Caco-2 (cell line): Measurements from ENCODE around the gene RAB22A. TPM values are rescaled to one million over a fixed set of nuclear protein-coding genes. Genes with fewer than 3 reads are reported as not detected.

Source experiments
- BruUV-seq: library from RNA; stranded (reverse); fragments of 400-500 nt; replicated peaks from 2 replicates; lab custom pipeline; 2021; lab: Mats Ljungman, UMichigan
- CTCF ChIA-PET: fragments of 300-600 bp; sonication (Branson Sonifier 250); formaldehyde crosslinking; loops from one replicate; lab custom pipeline; 2022; ENCODE audit warnings: antibody characterized with exemption; lab: Charles Lee
- POLR2A ChIA-PET: fragments of 300-600 bp; sonication (Branson Sonifier 250); formaldehyde crosslinking; loops from one replicate; lab custom pipeline; 2022; ENCODE audit warnings: antibody characterized with exemption; lab: Charles Lee
- DNase-seq, 2 experiments: peaks; one replicate each; pipeline versions ENCODE4 v3.0.0 to v3.0.0-alpha.2; 2020 to 2022
- H3K27me3 ChIP-seq: replicated peaks from 2 replicates; pipeline ENCODE4 v1.6.0; 2011; ENCODE audit warnings: low read length; ENCODE audit not compliant: control insufficient read depth, insufficient read depth
- H3K36me3 ChIP-seq: 2 replicates; pipeline ENCODE4 v1.5.1; 2011; ENCODE audit warnings: low read length; ENCODE audit not compliant: control insufficient read depth, insufficient read depth
- H3K4me1 ChIP-seq: fragments of 250-450 bp; sonication (Bioruptor Pico); 2 replicates; pipeline ENCODE4 v1.5.1; 2020; ENCODE audit warnings: mild to moderate bottlenecking
- H3K4me3 ChIP-seq: 2 replicates; pipeline ENCODE4 v1.5.1; 2011; ENCODE audit warnings: low read depth, mild to moderate bottlenecking, control low read depth, low read length
- H3K9me3 ChIP-seq: fragments of 250-450 bp; sonication (Bioruptor Pico); 2 replicates; pipeline ENCODE4 v1.5.1; 2020; ENCODE audit warnings: mild to moderate bottlenecking, moderate library complexity
- H3K27ac Mint-ChIP-seq: one replicate; pipeline ENCODE4 v1.8.0; 2022; ENCODE audit warnings: mixed read lengths; ENCODE audit not compliant: unreplicated experiment
- H3K27me3 Mint-ChIP-seq: one replicate; pipeline ENCODE4 v1.8.0; 2022; ENCODE audit warnings: mixed read lengths; ENCODE audit not compliant: insufficient read depth, unreplicated experiment
- H3K36me3 Mint-ChIP-seq: one replicate; pipeline ENCODE4 v1.8.0; 2022; ENCODE audit warnings: mild to moderate bottlenecking, mixed read lengths; ENCODE audit not compliant: insufficient read depth, unreplicated experiment
- H3K4me1 Mint-ChIP-seq: one replicate; pipeline ENCODE4 v1.8.0; 2022; ENCODE audit warnings: low read depth, mixed read lengths; ENCODE audit not compliant: unreplicated experiment
- H3K4me3 Mint-ChIP-seq: one replicate; pipeline ENCODE4 v1.8.0; 2022; ENCODE audit warnings: mild to moderate bottlenecking, moderate library complexity, mixed read lengths; ENCODE audit not compliant: unreplicated experiment
- H3K9me3 Mint-ChIP-seq: one replicate; pipeline ENCODE4 v1.8.0; 2022; ENCODE audit warnings: mixed read lengths; ENCODE audit not compliant: unreplicated experiment
- intact Hi-C: fragments of 100-400 bp; cut with micrococcal nuclease; formaldehyde crosslinking; loops from one replicate; pipeline ENCODE4 v1.10.0; 2022; ENCODE audit not compliant: unreplicated experiment
- total RNA-seq: library from RNA; stranded (reverse); gene quantifications from 2 replicates; pipeline ENCODE4 v1.2.3, GENCODE V29; 2022
- TF ChIP-seq, protein P1 (sequence below), 2 experiments: fragments of 200-600 bp in 1 of 2; IDR thresholded peaks; 1 replicate in 1 of 2; 2 replicates in 1 of 2; pipeline versions ENCODE4 v1.5.1 to v1.8.0; 2011 to 2022; ENCODE audit warnings: antibody characterized with exemption in 1 of 2, control low read depth in 1 of 2, inconsistent platforms in 1 of 2, low read depth in 1 of 2, low read length in 1 of 2, mild to moderate bottlenecking in 1 of 2, moderate library complexity in 1 of 2; ENCODE audit not compliant: insufficient read depth in 1 of 2, severe bottlenecking in 1 of 2, unreplicated experiment in 1 of 2

The RAB22A gene
- total RNA-seq, 1 experiment from 2014 or later: 24.1 TPM

DNA sequence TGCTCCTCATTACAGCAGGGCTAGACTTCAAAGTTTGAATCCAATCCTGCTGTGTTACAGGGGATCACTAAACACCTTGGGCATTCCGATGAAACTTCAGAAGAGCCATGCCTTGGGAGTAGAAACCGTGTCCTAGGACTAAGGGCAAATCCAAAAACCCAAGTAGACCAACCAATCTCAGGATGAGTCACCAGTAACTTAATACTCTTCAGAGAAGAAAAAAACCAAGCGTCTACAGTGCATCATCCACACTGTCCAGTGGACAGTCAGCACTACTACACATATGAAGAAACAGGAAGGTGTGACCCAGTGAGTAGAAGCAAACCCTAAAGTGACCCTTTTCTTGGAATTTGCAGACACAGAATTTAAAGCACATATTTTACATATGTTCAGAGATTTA, 40.1 kb downstream of the RAB22A start:
- Mint-ChIP-seq H3K4me1 (no peaks in the 10 kb centered on the region), H3K4me3 (no peak overlapping the region), H3K27ac (no peak overlapping the region), H3K27me3 (no peaks in the 10 kb centered on the region), H3K9me3 (no peaks in the 10 kb centered on the region), H3K36me3 (peaks cover 24% of the 10 kb centered on the region)
- H3K36me3 ChIP-seq: peaks cover 8% of the 10 kb centered on the region
- H3K27me3 ChIP-seq: no peaks in the 10 kb centered on the region
- POLR2A ChIA-PET: no interaction called here
- H3K9me3 ChIP-seq: no peaks in the 10 kb centered on the region
- no peaks in the 10 kb centered on the region for H3K4me1 ChIP-seq
- TF ChIP-seq, protein P1, sequence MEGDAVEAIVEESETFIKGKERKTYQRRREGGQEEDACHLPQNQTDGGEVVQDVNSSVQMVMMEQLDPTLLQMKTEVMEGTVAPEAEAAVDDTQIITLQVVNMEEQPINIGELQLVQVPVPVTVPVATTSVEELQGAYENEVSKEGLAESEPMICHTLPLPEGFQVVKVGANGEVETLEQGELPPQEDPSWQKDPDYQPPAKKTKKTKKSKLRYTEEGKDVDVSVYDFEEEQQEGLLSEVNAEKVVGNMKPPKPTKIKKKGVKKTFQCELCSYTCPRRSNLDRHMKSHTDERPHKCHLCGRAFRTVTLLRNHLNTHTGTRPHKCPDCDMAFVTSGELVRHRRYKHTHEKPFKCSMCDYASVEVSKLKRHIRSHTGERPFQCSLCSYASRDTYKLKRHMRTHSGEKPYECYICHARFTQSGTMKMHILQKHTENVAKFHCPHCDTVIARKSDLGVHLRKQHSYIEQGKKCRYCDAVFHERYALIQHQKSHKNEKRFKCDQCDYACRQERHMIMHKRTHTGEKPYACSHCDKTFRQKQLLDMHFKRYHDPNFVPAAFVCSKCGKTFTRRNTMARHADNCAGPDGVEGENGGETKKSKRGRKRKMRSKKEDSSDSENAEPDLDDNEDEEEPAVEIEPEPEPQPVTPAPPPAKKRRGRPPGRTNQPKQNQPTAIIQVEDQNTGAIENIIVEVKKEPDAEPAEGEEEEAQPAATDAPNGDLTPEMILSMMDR (IDR thresholded peaks at IDR 0.05; ENCODE audit: insufficient read depth in 1 of 2, low read depth in 1 of 2, low read length in 1 of 2, severe bottlenecking in 1 of 2, unreplicated experiment in 1 of 2): no peak
- CTCF ChIA-PET: interaction anchor here (1.5 kb wide), 1 partner anchor 11 kb away, joined by 3 read pairs; no protein-coding TSS in a partner anchor
- DNase-seq: no peak
- intact Hi-C loops: no loop called here
- no peak overlapping the region for H3K4me3 ChIP-seq
- BruUV-seq: no TSS peak

- no peaks in the 10 kb centered on the region for H3K4me1 Mint-ChIP-seq
- no peaks in the 10 kb centered on the region for H3K9me3 Mint-ChIP-seq
- no peak overlapping the region for H3K4me3 ChIP-seq
- no peak for DNase-seq
- TF ChIP-seq, protein P1 (IDR thresholded peaks at IDR 0.05; ENCODE audit: insufficient read depth in 1 of 2, low read depth in 1 of 2, low read length in 1 of 2, severe bottlenecking in 1 of 2, unreplicated experiment in 1 of 2): no peak
- ChIA-PET CTCF (no interaction called here), POLR2A (no interaction called here)
- no peaks in the 10 kb centered on the region for H3K4me1 ChIP-seq
- no peaks in the 10 kb centered on the region for H3K27me3 ChIP-seq
- peaks cover 18% of the 10 kb centered on the region for H3K36me3 Mint-ChIP-seq
- BruUV-seq: no TSS peak
- intact Hi-C loops: no loop called here
- H3K27ac Mint-ChIP-seq: no peak overlapping the region
- H3K4me3 Mint-ChIP-seq: no peak overlapping the region
- H3K36me3 ChIP-seq: peaks cover 3% of the 10 kb centered on the region; the same call in 1 of the 2 replicates
- no peaks in the 10 kb centered on the region for H3K9me3 ChIP-seq
- no peaks in the 10 kb centered on the region for H3K27me3 Mint-ChIP-seq
Measured at GRCh38 chr20:58352468-58352867, 43.0 kb downstream of the RAB22A start.

GRCh38 chr20:58359441-58359840, 49.9 kb downstream of the RAB22A start:
- DNase-seq: no peak
- H3K27me3 Mint-ChIP-seq: no peaks in the 10 kb centered on the region
- no peak overlapping the region for H3K4me3 Mint-ChIP-seq
- H3K9me3 Mint-ChIP-seq: no peaks in the 10 kb centered on the region
- no peak overlapping the region for H3K27ac Mint-ChIP-seq
- TF ChIP-seq, protein P1 (IDR thresholded peaks at IDR 0.05; ENCODE audit: insufficient read depth in 1 of 2, low read depth in 1 of 2, low read length in 1 of 2, severe bottlenecking in 1 of 2, unreplicated experiment in 1 of 2): no peak
- Histone ChIP-seq H3K36me3 (peaks cover 11% of the 10 kb centered on the region), H3K9me3 (no peaks in the 10 kb centered on the region), H3K4me3 (no peak overlapping the region), H3K27me3 (no peaks in the 10 kb centered on the region), H3K4me1 (no peaks in the 10 kb centered on the region)
- ChIA-PET POLR2A (no interaction called here), CTCF (interaction anchor here (0.7 to 1.7 kb wide), 3 partner anchors 10 to 313 kb away, joined by 3 read pairs; no protein-coding TSS in a partner anchor)
- H3K4me1 Mint-ChIP-seq: no peaks in the 10 kb centered on the region
- intact Hi-C loops: no loop called here
- no TSS peak for BruUV-seq
- peaks cover 55% of the 10 kb centered on the region for H3K36me3 Mint-ChIP-seq
